Type B pancreatic cell (in vitro differentiated cells): Measurements from ENCODE around the gene DHX40. TPM values are rescaled to one million over a fixed set of nuclear protein-coding genes. Genes with fewer than 3 reads are reported as not detected.
A peak's percentile ranks its signal among the peaks of the same experiment; 100 is the strongest.
"Not testable (repeated sequence)": the region's sequence is repeated elsewhere in the genome, so short reads cannot be mapped to it uniquely, and the experiment has no call there.

Source experiments
- DNase-seq: peaks from one replicate; pipeline ENCODE4 v3.0.0; 2021; ENCODE audit warnings: mixed read lengths; ENCODE audit not compliant: unreplicated experiment; ENCODE audit errors: extremely low spot score
- H3K27ac Mint-ChIP-seq: 2 replicates; pipeline ENCODE4 v1.8.0; 2021; ENCODE audit warnings: mild to moderate bottlenecking, mixed read lengths
- H3K27me3 Mint-ChIP-seq: 2 replicates; pipeline ENCODE4 v1.8.0; 2021; ENCODE audit warnings: mixed read lengths
- H3K36me3 Mint-ChIP-seq: 2 replicates; pipeline ENCODE4 v1.8.0; 2021; ENCODE audit warnings: mixed read lengths
- H3K4me1 Mint-ChIP-seq: one replicate; pipeline ENCODE4 v1.8.0; 2021; ENCODE audit warnings: mixed read lengths; ENCODE audit not compliant: unreplicated experiment
- H3K4me3 Mint-ChIP-seq: 2 replicates; pipeline ENCODE4 v1.8.0; 2021; ENCODE audit warnings: mild to moderate bottlenecking, mixed read lengths
- H3K9me3 Mint-ChIP-seq: 2 replicates; pipeline ENCODE4 v1.8.0; 2021; ENCODE audit warnings: mixed read lengths
- CTCF ChIP-seq: fragments of 200-600 bp; sonication (generic); conservative IDR thresholded peaks from 2 replicates; pipeline ENCODE4 v1.5.0; 2021; ENCODE audit warnings: antibody characterized with exemption, mild to moderate bottlenecking
- total RNA-seq: library from RNA; stranded (reverse); gene quantifications from 2 replicates; pipeline ENCODE4 v1.2.1, GENCODE V29; 2021; ENCODE audit warnings: low replicate concordance

DHX40 gene
- total RNA-seq, 1 donor from 2014 or later, result 50.4 TPM

- Mint-ChIP-seq H3K36me3 (peaks cover 3% of the 10 kb centered on the region), H3K27ac (no peak overlapping the region), H3K4me1 (no peaks in the 10 kb centered on the region), H3K4me3 (no peak overlapping the region), H3K27me3 (no peaks in the 10 kb centered on the region), H3K9me3 (no peaks in the 10 kb centered on the region)
- no peak for TF ChIP-seq CTCF
- DNase-seq, result no peak
Observed at GRCh38 chr17:59572301-59572924, 7.0 kb downstream of the DHX40 start.

- H3K9me3 Mint-ChIP-seq, H3K27ac Mint-ChIP-seq, H3K4me3 Mint-ChIP-seq, H3K4me1 Mint-ChIP-seq, H3K27me3 Mint-ChIP-seq, DNase-seq, H3K36me3 Mint-ChIP-seq: not testable (repeated sequence)
Observed at GRCh38 chr17:59584168-59584567, 18.8 kb downstream of the DHX40 start.

- H3K9me3 Mint-ChIP-seq, result no peaks in the 10 kb centered on the region
- peaks cover 21% of the 10 kb centered on the region for H3K36me3 Mint-ChIP-seq
Observed at GRCh38 chr17:59600169-59600568, 34.8 kb downstream of the DHX40 start.

GRCh38 chr17:59601130-59601529, 35.7 kb downstream of the DHX40 start:
- Mint-ChIP-seq H3K9me3 (no peaks in the 10 kb centered on the region), H3K27me3 (no peaks in the 10 kb centered on the region), H3K4me1 (no peaks in the 10 kb centered on the region), H3K4me3 (no peak overlapping the region), H3K27ac (no peak overlapping the region), H3K36me3 (peaks cover 25% of the 10 kb centered on the region)
- TF ChIP-seq CTCF, result no peak
- DNase-seq, result no peak

More at GRCh38 chr17:59600169-59600568, 34.8 kb downstream of the DHX40 start:
- TF ChIP-seq CTCF, result no peak
- H3K27ac Mint-ChIP-seq, result no peak overlapping the region
- no peaks in the 10 kb centered on the region for H3K4me1 Mint-ChIP-seq
- no peak overlapping the region for H3K4me3 Mint-ChIP-seq
- H3K27me3 Mint-ChIP-seq, result no peaks in the 10 kb centered on the region
- no peak for DNase-seq

- no peak for TF ChIP-seq CTCF
- no peak for DNase-seq
- H3K36me3 Mint-ChIP-seq, result peaks cover 40% of the 10 kb centered on the region
- no peaks in the 10 kb centered on the region for H3K4me1 Mint-ChIP-seq
- H3K9me3 Mint-ChIP-seq, result no peaks in the 10 kb centered on the region
- H3K4me3 Mint-ChIP-seq, result no peak overlapping the region
- H3K27ac Mint-ChIP-seq, result no peak overlapping the region
- no peaks in the 10 kb centered on the region for H3K27me3 Mint-ChIP-seq
Observed at GRCh38 chr17:59607061-59607460, 41.7 kb downstream of the DHX40 start.

- TF ChIP-seq CTCF, result peak; percentile 47
- Mint-ChIP-seq H3K9me3 (no peaks in the 10 kb centered on the region), H3K27me3 (no peaks in the 10 kb centered on the region), H3K4me1 (no peaks in the 10 kb centered on the region), H3K36me3 (peaks cover 37% of the 10 kb centered on the region), H3K4me3 (no peak overlapping the region), H3K27ac (no peak overlapping the region)
- DNase-seq, result no peak
Observed at GRCh38 chr17:59607817-59608403, 42.5 kb downstream of the DHX40 start.
